OCI-LY1 (cell line): ENCODE results near the gene BIK.

Source experiments
- H2AFZ ChIP-seq: fragments of 200-600 bp; sonication (generic), shearing (Covaris generic); 2 replicates; pipeline ENCODE4 v1.6.0; 2014; ENCODE audit warnings: antibody characterized with exemption, mild to moderate bottlenecking, low read length
- H3F3A ChIP-seq: fragments of 200-600 bp; sonication (generic), shearing (Covaris generic); 2 replicates; pipeline ENCODE4 v1.6.0; 2014; ENCODE audit warnings: mild to moderate bottlenecking, antibody characterized with exemption, low read length, moderate library complexity; ENCODE audit not compliant: insufficient read depth
- H3K27ac ChIP-seq: fragments of 200-600 bp; sonication (generic); 2 replicates; pipeline ENCODE4 v1.5.1; 2014; ENCODE audit warnings: low read length, mixed run types, mild to moderate bottlenecking, low read depth; ENCODE audit not compliant: poor library complexity, severe bottlenecking
- H3K27me3 ChIP-seq: fragments of 200-600 bp; sonication (generic); 2 replicates; pipeline ENCODE4 v1.6.0; 2014; ENCODE audit warnings: antibody characterized with exemption, mild to moderate bottlenecking, low read length, moderate library complexity; ENCODE audit not compliant: insufficient read depth
- H3K36me3 ChIP-seq: fragments of 200-600 bp; sonication (generic); 2 replicates; pipeline ENCODE4 v1.6.1; 2014; ENCODE audit warnings: mild to moderate bottlenecking, antibody characterized with exemption, low read length, moderate library complexity, mixed read lengths; ENCODE audit not compliant: insufficient read depth
- H3K4me1 ChIP-seq: fragments of 200-600 bp; sonication (generic); 2 replicates; pipeline ENCODE4 v1.5.1; 2014; ENCODE audit warnings: mild to moderate bottlenecking, low read length, moderate library complexity; ENCODE audit not compliant: insufficient read depth, severe bottlenecking
- H3K4me2 ChIP-seq: fragments of 200-600 bp; sonication (generic), shearing (Covaris generic); 2 replicates; pipeline ENCODE4 v1.6.1; 2014; ENCODE audit warnings: low read length
- H3K4me3 ChIP-seq: fragments of 200-600 bp; sonication (generic); 2 replicates; pipeline ENCODE4 v1.5.1; 2014; ENCODE audit warnings: low read length, low read depth, mild to moderate bottlenecking, mixed read lengths; ENCODE audit not compliant: poor library complexity, severe bottlenecking
- H3K79me2 ChIP-seq: fragments of 200-600 bp; shearing (Covaris generic); 2 replicates; pipeline ENCODE4 v1.6.1; 2016; ENCODE audit warnings: mixed run types, low read length, mixed read lengths; ENCODE audit not compliant: insufficient read depth
- H3K9ac ChIP-seq: fragments of 200-600 bp; sonication (generic), shearing (Covaris generic); 2 replicates; pipeline ENCODE4 v1.6.1; 2014; ENCODE audit warnings: mild to moderate bottlenecking, low read length, mixed read lengths
- H3K9me2 ChIP-seq: fragments of 200-600 bp; sonication (generic), shearing (Covaris generic); 2 replicates; pipeline ENCODE4 v1.6.1; 2014; ENCODE audit warnings: low read depth, mild to moderate bottlenecking, low read length, mixed read lengths
- H3K9me3 ChIP-seq: fragments of 200-600 bp; shearing (Covaris generic); 2 replicates; pipeline ENCODE4 v1.6.1; 2014; ENCODE audit warnings: low read length, mixed read lengths
- H4K20me1 ChIP-seq: fragments of 200-600 bp; sonication (generic), shearing (Covaris generic); 2 replicates; pipeline ENCODE4 v1.6.0; 2016; ENCODE audit warnings: mild to moderate bottlenecking, low read length; ENCODE audit not compliant: insufficient read depth
- CTCF ChIP-seq: fragments of 200-600 bp; sonication (generic), shearing (Covaris generic); IDR thresholded peaks from 2 replicates; pipeline ENCODE4 v1.5.1; 2017; ENCODE audit warnings: mild to moderate bottlenecking, antibody characterized with exemption, low read length, moderate library complexity, mixed read lengths
- EZH2 ChIP-seq: fragments of 200-600 bp; sonication (generic), shearing (Covaris generic); IDR thresholded peaks from 2 replicates; pipeline ENCODE4 v1.8.0; 2017; ENCODE audit warnings: borderline replicate concordance, mixed run types, mild to moderate bottlenecking, antibody characterized with exemption, low read length, moderate library complexity, mixed read lengths

The BIK gene

DNA sequence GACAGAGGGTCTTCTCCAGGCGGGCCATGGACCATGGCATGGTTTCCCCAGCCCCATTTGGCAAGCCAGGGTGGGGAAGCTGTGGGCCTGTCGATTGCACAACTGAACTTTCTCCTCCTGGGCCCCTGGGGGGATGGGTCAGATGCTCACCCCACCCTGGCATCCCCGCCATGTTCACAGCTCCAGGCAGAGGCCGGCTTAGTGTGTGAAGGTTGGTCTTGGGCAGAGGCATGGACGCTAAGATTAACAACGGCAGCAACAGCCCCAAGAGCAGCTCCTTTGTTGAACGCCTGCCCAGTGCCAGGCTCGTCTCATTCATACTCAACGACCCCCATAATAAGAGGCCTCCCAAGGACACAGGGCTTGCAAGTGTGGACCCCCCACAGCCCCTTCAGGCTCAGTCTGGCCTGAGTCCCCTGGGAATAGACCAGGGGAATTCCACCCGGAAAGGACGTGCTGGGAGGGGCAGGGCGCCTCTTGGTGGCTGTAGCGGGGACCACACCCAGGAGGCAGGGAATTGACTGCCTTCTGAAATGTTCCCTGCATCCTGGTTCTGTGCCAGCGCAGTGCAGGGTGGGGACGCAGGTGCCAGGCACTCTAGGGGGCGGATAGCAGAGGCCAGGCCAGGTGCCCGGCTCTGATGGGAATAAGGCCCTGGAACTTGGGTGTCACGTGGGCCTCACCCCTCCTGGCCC, 49.1 kb downstream of the BIK start:
- Histone ChIP-seq H3K4me2 (no peak overlapping the region), H3K79me2 (no peaks in the 10 kb centered on the region), H3K27ac (no peak overlapping the region), H3K4me3 (no peak overlapping the region), H2AFZ (no peak overlapping the region), H3K9ac (no peak overlapping the region), H4K20me1 (no peaks in the 10 kb centered on the region), H3K4me1 (peaks cover 21% of the 10 kb centered on the region), H3K9me3 (no peaks in the 10 kb centered on the region), H3K27me3 (0 out of 2 replicates have a peak, but pooled peaks cover 14% of the 10 kb centered on the region), H3K9me2 (no peaks in the 10 kb centered on the region), H3F3A (no peaks in the 10 kb centered on the region), H3K36me3 (no peaks in the 10 kb centered on the region)
- no peak for TF ChIP-seq EZH2
- peak; percentile 63 for TF ChIP-seq CTCF

- Histone ChIP-seq H3K9ac (no peak overlapping the region), H3F3A (no peaks in the 10 kb centered on the region), H3K4me1 (peaks cover 25% of the 10 kb centered on the region), H3K79me2 (no peaks in the 10 kb centered on the region), H3K4me3 (no peak overlapping the region), H3K9me2 (no peaks in the 10 kb centered on the region), H4K20me1 (no peaks in the 10 kb centered on the region), H3K9me3 (no peaks in the 10 kb centered on the region), H3K27ac (no peak overlapping the region), H3K27me3 (0 out of 2 replicates have a peak, but pooled peaks cover 17% of the 10 kb centered on the region), H3K4me2 (no peak overlapping the region), H3K36me3 (no peaks in the 10 kb centered on the region), H2AFZ (no peak overlapping the region)
- no peak for TF ChIP-seq CTCF
- TF ChIP-seq EZH2 = no peak
These were observed 50.1 kb downstream of the BIK start for GRCh38 chr22:43160497-43161126.

DNA sequence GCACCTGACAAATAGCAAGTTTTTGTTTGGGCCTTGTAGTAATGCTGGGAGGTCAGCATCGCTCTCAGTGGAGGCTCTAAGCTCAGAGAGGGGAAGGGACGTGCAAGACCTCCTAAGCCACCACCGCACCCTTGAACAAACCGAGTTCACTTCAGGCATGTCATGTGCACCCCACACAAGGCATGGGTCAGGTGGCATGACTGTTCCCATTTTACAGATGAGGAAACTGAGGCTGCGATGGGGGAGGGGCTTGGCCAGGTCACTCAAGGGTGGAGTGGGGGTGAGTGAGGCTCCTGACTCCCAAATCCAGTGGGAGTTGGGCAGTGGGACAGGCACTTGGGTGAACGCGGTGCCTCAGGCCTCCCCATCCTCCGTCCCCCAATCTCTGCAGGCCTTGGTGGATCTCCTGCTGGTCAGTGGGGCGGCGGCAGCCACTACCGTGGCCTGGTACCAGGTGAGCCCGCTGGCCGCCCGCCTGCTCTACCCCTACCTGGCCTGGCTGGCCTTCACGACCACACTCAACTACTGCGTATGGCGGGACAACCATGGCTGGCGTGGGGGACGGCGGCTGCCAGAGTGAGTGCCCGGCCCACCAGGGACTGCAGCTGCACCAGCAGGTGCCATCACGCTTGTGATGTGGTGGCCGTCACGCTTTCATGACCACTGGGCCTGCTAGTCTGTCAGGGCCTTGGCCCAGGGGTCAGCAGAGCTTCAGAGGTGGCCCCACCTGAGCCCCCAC, 52.0 kb downstream of the BIK start:
- Histone ChIP-seq H4K20me1 (no peaks in the 10 kb centered on the region), H3K4me1 (peaks cover 25% of the 10 kb centered on the region), H3K4me2 (no peak overlapping the region), H3K36me3 (peaks cover 8% of the 10 kb centered on the region), H3K9me3 (no peaks in the 10 kb centered on the region), H3F3A (no peaks in the 10 kb centered on the region), H3K27ac (no peak overlapping the region), H3K27me3 (0 out of 2 replicates have a peak, but pooled peaks cover 13% of the 10 kb centered on the region), H3K9me2 (no peaks in the 10 kb centered on the region), H3K9ac (no peak overlapping the region), H2AFZ (no peak overlapping the region), H3K79me2 (no peaks in the 10 kb centered on the region), H3K4me3 (no peak overlapping the region)
- TF ChIP-seq CTCF (no peak), EZH2 (no peak)
